Liver (tissue), 3 donors: Measurements from ENCODE around the gene TMEM82.

Experiments used
- CTCF ChIP-seq: fragments of 150-350 bp; IDR thresholded peaks from 2 replicates; pipeline ENCODE4 v1.5.1; 2017; ENCODE audit warnings: improper control_type of control experiment, low read depth, low read length; ENCODE audit not compliant: missing input control
- JUND ChIP-seq, 2 donors: IDR thresholded peaks; 2 replicates each; pipeline ENCODE4 v1.6.1; 2016; ENCODE audit warnings: antibody characterized with exemption in 2 of 2
- MAX ChIP-seq: IDR thresholded peaks from 2 replicates; pipeline ENCODE4 v1.6.1; 2016; ENCODE audit warnings: antibody characterized with exemption
- RXRA ChIP-seq, 2 donors: IDR thresholded peaks; 2 replicates each; pipeline ENCODE4 v1.6.1; 2017 to 2018; ENCODE audit warnings: antibody characterized with exemption in 2 of 2, mild to moderate bottlenecking in 1 of 2
- SP1 ChIP-seq: IDR thresholded peaks from 2 replicates; pipeline ENCODE4 v1.6.1; 2018; ENCODE audit warnings: antibody characterized with exemption, mild to moderate bottlenecking
- YY1 ChIP-seq: IDR thresholded peaks from 2 replicates; pipeline ENCODE4 v1.6.1; 2016; ENCODE audit warnings: antibody characterized with exemption, mild to moderate bottlenecking
- donor health status: healthy.
- donor health status: healthy.

- TF ChIP-seq YY1 (no peak), CTCF (no peak), JUND (IDR thresholded peaks at IDR 0.05) (no peak), RXRA (IDR thresholded peaks at IDR 0.05) (no peak), SP1 (no peak), MAX (no peak)
These were observed 12.8 kb downstream of the TMEM82 start for GRCh38 chr1:15755021-15755645.
